Measurements from ENCODE around the gene SCN5A.

Gene SCN5A

GRCh38 chr3:38649500-38650247 is at the start of gene SCN5A:
Gene SCN5A (minus strand): TSS chr3:38649687. CDS start chr3:38633307, 16,380 bp downstream.
- peak; percentile 71 for DNase-seq (ENCODE audit: low spot score)

GRCh38 chr3:38698760-38699159 is 49.3 kb upstream of the SCN5A start:
- no peak for DNase-seq (ENCODE audit: low spot score)

- DNase-seq (ENCODE audit: low spot score), result no peak
Measured at GRCh38 chr3:38698061-38698460, 48.6 kb upstream of the SCN5A start.

GRCh38 chr3:38696034-38696433 is 46.5 kb upstream of the SCN5A start:
- DNase-seq (ENCODE audit: low spot score), result no peak

GRCh38 chr3:38690185-38690584 is 40.7 kb upstream of the SCN5A start:
- no peak for DNase-seq (ENCODE audit: low spot score)

- DNase-seq (ENCODE audit: low spot score), result no peak
Measured at GRCh38 chr3:38689774-38690173, 40.3 kb upstream of the SCN5A start.

GRCh38 chr3:38689346-38689745 is 39.9 kb upstream of the SCN5A start:
- no peak for DNase-seq (ENCODE audit: low spot score)

GRCh38 chr3:38687321-38687720 is 37.8 kb upstream of the SCN5A start:
- DNase-seq (ENCODE audit: low spot score), result no peak

- no peak for DNase-seq (ENCODE audit: low spot score)
Measured at GRCh38 chr3:38684546-38684945, 35.1 kb upstream of the SCN5A start.

GRCh38 chr3:38669668-38670067 is 20.2 kb upstream of the SCN5A start:
- no peak for DNase-seq (ENCODE audit: low spot score)

GRCh38 chr3:38662544-38662943 is 13.1 kb upstream of the SCN5A start:
- no peak for DNase-seq (ENCODE audit: low spot score)

GRCh38 chr3:38658841-38659240 is 9.4 kb upstream of the SCN5A start:
- no peak for DNase-seq (ENCODE audit: low spot score)

- no peak for DNase-seq (ENCODE audit: low spot score)
Measured at GRCh38 chr3:38657369-38657768, 7.9 kb upstream of the SCN5A start.

GRCh38 chr3:38655708-38656300 is 6.3 kb upstream of the SCN5A start:
- DNase-seq (ENCODE audit: low spot score), result no peak

- DNase-seq (ENCODE audit: low spot score), result no peak
Measured at GRCh38 chr3:38653685-38654537, 4.4 kb upstream of the SCN5A start.

GRCh38 chr3:38652934-38653333 is 3.4 kb upstream of the SCN5A start:
- DNase-seq (ENCODE audit: low spot score), result no peak

GRCh38 chr3:38651153-38651789 is 1.8 kb upstream of the SCN5A start:
- peak; percentile 67 for DNase-seq (ENCODE audit: low spot score)

GRCh38 chr3:38650248-38650951 is 913 bp upstream of the SCN5A start:
- DNase-seq (ENCODE audit: low spot score), result peak; percentile 64

- DNase-seq (ENCODE audit: low spot score), result peak; percentile 50
Measured at GRCh38 chr3:38648659-38649499, 608 bp downstream of the SCN5A start.

- no peak for DNase-seq (ENCODE audit: low spot score)
Measured at GRCh38 chr3:38648024-38648658, 1.3 kb downstream of the SCN5A start.

Measured in left forelimb (tissue), 1 donor.